Kasumi-1 (cell line): ENCODE measurements around the gene CPLX4.
"Not testable (repeated sequence)": the region's sequence is repeated elsewhere in the genome, so short reads cannot be mapped to it uniquely, and the experiment has no call there.

Experiments
- DNase-seq, 2 experiments: peaks; one replicate each; lab custom pipeline; 2025; lab: John Stamatoyannopoulos, UW

CPLX4 gene

DNA sequence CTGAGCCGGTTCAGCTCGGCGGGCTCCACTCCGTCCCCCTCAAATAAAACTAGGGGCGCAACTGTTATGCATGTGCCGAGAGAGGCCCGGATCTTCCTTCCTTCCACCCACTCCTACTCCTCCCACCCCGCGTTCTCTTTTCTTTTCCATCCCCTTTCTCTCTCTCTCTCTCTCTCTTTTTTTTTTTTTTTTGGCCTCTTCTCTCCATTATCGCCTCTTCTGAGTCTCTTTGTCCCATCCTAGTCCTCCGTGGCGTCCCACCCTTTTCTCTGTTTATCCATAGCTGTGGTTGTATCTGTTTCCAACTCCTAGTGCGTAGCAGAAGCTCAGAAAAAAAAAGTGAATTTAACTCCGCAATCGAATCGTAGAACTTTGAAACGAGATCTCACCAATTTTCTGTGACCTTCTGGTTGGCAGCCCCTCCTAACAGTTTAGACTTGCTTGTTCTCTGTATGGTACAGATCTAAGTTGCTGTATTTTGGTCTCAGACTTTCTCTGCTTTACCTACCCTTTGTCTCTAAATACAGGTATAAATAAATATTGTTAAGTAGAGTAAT, 48.8 kb downstream of the CPLX4 start:
- DNase-seq, result no peak

DNA sequence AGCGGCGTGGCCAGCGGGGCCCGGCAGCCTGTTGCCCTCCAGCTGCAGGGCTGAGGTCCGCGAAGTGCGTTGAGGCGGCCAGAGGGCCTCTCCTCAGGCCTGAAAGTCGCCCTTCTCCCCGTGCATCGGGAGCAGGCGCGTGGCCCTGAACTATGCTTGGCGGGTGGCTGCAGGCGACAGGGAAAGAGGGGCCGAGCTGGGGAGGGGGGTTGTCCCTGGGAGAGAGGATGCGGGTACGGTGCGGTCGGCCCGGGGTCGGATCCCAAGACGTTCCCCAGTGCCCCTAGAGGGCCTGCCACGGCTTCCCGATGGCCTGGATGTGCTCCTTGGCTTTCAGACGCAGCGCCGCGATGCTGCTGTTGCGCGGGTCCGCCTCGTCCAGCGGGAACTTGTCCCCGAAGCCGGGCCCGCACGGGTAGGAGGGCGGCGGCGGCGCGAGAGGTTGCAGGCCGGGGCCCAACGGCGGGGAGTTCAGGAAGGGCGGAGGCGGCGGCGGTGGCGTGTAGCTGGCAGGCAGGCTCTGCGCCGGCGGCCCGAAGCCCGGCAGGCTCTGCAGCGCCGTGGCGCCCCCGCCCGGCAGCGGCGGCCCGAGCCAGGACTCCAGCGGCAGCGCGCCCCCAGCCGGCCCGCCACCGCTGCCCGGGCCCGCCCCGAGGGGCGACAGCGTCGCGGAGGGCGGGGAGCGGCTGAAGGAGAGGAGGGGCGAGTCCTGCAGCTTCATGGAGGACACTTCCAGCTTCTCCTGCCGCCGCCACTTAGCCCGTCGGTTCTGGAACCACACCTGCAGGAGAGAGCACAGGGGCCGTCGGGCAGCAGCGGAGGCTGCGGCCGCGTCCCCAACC, 49.5 kb downstream of the CPLX4 start:
- DNase-seq, result no peak

DNA sequence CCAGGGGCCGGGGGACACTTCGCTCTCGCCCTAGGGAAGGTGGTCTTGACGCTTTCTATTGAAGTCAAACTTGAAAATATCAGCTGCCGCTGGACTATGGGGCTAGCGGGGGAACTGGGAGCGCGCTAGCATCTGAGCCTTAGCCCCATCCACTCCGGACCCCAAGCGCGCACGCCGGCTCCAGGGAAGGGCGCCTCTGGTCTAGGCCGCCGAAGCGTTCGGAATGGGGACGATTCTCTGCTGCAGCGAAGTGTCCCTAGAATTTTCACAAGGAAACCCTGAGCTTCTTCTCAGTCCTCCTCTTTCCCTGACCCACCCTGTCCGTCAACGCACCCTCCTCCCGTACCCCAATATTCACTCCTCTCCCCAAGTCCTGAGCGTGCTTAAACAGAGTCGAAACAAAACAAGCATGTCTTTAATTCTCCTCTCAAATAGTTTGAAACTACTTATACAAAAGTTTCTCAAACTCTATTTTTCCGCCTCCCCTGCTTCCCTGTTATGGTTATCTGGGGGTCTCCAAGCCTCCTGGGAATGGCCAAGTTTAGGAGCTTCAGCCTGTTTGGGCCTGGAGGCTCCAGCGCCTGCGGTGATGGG, 50.2 kb downstream of the CPLX4 start:
- no peak for DNase-seq

DNA sequence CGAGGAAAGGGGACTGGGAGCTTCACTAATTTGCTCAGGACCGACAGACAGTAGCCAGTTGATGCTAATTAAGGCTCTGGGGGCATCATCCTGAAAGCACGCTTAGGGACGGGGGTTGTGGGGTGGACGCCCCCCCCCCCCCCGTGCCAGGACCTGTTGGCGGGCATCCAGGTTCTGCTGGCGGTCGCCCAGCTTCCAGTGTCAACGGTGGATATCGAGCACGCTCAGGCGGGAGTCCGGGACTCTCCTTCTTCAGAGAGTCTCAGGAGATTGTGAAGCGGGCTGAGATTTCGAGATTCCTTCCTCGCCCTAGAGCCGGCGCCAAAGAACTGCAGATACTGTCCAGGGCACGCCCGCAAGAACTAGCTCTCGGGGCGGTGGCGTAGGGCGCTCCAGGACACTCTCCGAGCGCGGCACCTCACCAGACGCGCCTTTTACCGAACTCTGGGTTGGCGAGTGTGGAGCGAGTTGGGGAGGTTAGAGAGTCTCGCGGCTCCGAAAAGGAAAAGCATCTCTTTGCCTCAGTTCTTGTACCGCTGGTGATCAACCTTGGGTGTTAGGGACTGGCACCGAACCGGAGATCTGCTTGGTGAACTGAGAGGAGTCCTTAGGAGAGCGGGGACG, 50.8 kb downstream of the CPLX4 start:
- DNase-seq, result no peak

DNA sequence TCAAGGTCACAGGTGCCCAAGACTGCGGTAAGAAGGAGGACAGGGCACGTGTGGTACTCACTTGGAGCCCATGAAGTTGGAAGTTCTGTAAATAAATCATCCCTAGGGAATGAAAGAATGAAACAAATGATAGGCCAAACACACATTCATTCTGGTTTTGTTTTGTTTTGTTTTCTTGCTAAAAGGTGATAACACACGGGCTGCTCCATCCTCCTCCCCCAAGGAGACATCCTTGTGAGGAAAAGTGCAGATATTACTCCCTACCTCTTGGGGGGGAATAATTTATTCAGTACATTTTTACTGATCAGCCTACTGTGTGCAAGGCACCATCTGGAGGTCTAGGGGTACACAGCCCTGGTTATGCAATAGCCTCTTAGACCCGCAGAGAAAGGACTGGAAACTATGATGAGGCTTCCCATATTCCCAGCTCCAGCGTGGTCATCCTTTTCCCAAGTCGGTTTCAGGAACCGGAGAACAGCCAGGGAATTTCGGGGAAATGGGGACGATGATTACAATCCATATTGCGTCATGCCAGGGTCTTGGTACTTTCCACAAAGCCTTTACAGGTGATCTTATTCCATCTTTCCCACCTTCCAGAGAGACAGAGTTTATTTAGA, 51.5 kb downstream of the CPLX4 start:
- no peak for DNase-seq

DNA sequence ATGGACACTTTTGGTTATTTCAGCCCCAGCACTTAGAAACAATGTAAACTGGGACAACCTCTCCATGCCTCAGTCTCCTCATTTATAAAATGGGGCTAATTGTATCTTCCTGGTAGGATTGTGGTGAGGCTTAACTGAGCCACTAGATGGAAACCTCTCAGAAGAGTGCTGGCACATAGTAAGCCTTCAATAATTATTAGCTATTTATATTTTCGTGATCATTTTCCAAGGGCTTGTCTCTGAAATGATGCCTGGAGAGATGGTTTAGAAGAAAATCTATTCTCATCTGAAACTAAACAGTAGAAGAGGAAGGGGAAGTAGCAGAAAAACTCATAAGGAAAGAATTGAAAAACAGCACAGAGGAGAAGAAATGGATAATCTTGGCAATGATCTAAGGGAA, 52.0 kb downstream of the CPLX4 start:
- DNase-seq, result no peak

DNA sequence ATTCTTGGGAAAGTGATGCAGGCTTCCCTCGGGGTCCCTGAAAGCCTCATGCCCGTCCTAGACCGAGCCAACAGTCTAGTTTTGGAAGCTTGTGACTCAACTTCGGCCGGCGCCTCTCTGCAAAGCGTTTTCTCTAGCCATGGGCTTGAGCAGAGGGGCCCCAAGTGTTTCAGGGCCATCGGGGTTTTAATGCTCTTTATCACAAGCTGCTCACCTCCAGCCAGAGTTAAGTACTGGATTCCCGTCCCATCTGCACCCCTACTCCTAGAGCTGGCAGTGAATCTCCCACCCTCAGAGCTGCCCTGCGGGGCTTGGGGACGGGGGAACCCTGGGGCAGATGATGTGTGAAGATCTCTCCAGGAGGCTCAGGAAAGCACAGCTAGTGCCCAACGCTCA, 52.5 kb downstream of the CPLX4 start:
- DNase-seq, result no peak

DNA sequence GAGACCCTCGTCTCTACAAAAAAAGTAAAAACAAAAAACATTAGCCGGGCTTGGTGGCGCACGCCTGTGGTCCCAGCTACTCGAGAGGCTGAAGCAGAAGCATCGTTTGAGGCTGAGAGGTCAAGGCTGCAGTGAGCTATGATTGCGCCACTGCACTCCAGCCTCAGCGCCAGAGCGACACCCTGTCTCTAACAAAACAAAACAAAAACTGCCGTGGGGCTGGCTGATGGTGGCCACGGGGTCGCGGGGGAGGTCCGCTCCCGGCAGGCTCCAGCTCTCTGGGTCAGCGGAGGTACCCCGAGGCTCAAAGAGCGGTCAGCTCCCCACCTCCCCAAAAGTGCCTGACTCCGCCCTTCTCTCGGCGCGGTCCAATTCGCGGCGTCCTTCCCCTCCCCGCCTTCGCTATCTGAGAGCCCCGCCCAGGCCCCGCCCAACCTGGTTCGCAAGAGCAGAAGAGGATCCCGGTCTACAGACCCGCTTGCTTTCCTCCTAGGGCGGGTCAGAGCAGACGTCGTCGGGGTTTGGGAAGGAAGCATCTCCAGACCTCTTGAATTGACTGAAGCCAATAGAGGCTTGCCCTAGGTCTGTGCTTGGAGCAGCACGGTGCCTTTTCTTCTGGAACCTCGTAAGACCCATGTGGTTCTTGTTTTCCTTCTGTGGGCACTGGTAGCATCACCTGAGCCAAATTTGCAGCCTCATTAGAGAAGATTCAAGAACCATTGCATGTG, 53.0 kb downstream of the CPLX4 start:
- no peak for DNase-seq

DNA sequence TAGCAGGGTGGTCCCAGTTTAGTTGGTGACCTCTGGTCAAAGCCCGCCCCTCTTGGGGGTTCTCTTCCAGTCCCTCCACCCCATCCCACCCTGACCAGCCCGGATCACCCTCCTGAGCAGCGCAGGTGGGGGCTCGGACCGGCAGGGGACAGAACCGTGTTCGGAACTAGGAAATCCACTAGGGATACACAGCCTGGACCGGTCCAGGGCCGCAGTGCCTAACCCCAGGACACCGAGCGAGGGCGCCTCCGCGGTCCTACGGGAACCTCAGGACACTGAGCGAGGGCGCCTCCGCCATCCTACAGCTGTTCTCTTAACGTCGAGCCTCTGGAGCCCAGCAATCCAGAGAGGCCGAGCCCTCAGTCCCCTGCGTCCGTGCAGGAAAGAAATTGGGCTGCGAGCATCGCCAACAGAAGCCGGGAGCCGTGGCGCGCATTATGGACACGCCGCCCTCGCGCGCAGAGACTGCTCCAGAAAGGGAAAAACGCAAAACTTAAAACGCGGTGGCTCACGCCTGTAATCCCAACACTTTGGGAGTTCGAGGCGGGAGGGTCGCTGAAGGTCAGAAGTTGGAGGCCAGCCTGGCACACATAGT, 53.7 kb downstream of the CPLX4 start:
- DNase-seq, result no peak

DNA sequence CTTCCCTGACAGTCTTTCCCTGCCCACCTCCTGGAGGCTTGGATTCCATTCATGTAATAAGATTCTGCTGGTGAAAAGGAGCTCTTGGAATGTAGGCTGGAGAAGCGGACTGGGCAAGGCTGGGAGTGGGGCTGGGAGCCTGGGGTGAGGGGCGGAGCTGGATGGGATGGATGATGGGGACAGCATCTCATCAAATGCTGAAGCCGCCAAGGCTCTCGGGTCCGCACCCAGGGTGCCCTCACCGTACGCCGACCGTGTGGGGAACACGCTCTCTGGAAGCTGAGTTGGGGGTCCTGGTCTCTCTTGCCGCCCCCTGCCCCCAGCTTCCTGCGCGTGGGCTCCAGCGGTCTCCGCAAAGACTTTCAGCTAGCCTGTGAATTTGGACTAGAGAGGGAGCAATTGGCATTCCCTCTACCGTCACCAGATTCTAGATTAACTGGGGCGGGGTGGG, 54.3 kb downstream of the CPLX4 start:
- no peak for DNase-seq

DNA sequence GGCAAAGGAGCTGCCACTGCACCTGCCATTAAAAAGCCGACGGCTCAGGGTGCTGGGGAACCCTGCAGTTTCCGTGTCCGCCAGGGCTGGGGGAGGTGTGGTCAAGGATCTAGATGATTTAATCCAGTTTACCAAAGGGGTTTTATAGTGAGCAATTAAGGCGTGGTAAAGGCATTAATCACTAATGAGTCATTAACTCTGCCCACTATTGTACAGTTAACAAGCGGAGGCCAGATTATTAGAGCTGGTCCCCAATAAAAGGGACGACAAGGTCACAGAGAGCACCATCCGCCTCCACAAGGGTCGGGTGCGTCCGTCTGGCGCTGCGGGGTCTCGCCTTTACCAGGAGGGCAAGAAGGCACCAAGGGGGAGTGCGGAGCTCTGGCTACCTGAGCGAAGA, 54.8 kb downstream of the CPLX4 start:
- DNase-seq, result no peak

DNA sequence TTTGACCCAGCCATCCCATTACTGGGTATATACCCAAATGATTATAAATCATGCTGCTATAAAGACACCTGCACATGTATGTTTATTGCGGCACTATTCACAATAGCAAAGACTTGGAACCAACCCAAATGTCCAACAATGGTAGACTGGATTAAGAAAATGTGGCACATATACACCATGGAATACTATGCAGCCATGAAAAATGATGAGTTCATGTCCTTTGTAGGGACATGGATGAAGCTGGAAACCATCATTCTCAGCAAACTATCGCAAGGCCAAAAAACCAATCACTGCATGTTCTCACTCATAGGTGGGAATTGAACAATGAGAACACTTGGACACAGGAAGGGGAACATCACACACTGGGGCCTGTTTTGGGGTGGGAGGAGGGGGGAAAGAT, 56.2 kb downstream of the CPLX4 start:
- DNase-seq, result not testable (repeated sequence)

DNA sequence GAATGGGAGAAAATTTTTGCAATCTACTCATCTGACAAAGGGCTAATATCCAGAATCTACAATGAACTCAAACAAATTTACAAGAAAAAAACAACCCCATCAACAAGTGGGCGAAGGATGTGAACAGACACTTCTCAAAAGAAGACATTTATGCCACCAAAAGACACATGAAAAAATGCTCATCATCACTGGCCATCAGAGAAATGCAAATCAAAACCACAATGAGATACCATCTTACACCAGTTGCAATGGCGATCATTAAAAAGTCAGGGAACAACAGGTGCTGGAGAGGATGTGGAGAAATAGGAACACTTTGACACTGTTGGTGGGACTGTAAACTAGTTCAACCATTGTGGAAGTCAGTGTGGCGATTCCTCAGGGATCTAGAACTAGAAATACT, 56.6 kb downstream of the CPLX4 start:
- not testable (repeated sequence) for DNase-seq

DNA sequence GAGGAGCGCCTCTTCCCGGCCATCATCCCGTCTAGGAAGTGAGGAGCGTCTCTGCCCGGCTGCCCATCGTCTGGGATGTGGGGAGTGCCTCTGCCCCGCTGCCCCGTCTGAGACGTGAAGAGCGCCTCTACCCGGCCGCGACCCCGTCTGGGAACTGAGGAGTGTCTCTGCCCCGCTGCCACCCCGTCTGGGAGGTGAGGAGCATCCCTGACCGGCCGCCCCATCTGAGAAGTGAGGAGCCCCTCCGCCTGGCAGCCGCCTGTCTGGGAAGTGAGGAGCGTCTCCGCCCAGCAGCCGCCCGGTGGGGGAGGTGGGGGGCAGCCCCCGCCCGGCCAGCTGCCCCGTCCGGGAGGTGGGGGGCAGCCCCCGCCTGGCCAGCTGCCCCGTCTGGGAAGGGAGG, 63.0 kb downstream of the CPLX4 start:
- DNase-seq, result not testable (repeated sequence)

DNA sequence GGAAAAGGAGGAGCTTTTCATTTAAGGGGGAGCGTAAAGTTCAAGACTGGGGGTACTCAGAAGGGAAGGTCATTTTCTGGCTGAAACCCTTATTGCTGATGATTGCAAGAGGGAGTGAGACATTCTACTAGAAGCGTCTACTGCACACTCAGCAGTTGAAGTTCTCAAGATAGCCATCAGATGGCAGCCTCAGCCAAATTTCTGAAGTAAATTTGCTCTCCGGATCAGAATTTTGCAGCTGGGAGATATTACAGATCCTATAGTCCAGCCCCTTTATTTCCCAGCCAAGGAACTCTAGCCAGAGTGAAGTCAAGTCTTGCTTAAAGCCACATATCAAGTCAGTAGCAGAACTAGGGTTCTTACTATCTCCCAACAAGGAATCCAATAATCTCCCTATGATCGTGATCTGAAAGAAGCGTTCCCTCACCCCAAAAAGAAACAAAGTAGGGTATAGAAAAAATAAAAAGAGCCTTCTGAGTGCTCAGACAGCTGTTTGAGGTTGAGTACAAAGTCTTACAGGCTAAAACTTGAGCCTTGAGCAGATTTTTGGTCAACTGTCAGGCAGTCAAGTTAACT, 69.2 kb downstream of the CPLX4 start:
- DNase-seq, result peak; percentile 68 to 72

DNA sequence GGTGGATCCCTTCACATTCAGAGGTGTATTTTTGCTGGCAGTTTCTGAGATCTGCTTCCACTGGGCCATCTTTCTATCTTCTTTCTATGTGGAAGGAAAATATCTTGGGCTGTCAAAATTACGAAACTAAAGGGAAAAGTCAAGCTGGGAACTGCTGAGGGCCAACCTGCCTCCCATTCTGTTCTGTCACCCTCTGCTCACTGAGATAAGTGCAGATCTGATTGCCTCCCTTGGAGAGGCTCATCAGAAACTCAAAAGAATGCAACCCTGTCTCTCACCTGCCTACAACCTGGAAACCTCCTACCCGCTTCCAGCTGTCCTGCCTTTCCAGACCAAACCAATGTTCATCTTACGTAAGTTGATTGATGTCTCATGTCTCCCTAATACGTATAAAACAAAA, 71.7 kb downstream of the CPLX4 start:
- DNase-seq, result no peak
